ENCODE data around the gene TEAD4. TPM values are rescaled to one million over a fixed set of nuclear protein-coding genes. Genes with fewer than 3 reads are reported as not detected.

TEAD4 gene
- total RNA-seq, 4 donors from 2014 or later: 14.8 to 34.3 (median 23.4) TPM

GRCh38 chr12:2960996-2961616 is 1.9 kb downstream of the TEAD4 start:
- H3K4me3 ChIP-seq (ENCODE audit: low read depth, poor library complexity, severe bottlenecking): no peak overlapping the region
- no peak for DNase-seq (ENCODE audit: low spot score in 2 of 2)
- no peak for TF ChIP-seq CTCF (IDR thresholded peaks at IDR 0.05)
- 60 to 62% methylated on average over 10 of the region's 10 CpGs for WGBS, 2 donors
- intact Hi-C loops (cut with DNase I; ENCODE audit: low total_unique reads): no loop called here

GRCh38 chr12:2961705-2962104 is 2.5 kb downstream of the TEAD4 start:
- TF ChIP-seq CTCF (IDR thresholded peaks at IDR 0.05) (no peak), POLR2A (IDR thresholded peaks at IDR 0.05) (no peak)
- DNase-seq (ENCODE audit: low spot score in 2 of 2): no peak
- intact Hi-C loops (cut with DNase I; ENCODE audit: low total_unique reads): no loop called here
- no peak overlapping the region for H3K4me3 ChIP-seq (ENCODE audit: low read depth, poor library complexity, severe bottlenecking)
- 78 to 90% methylated on average over 5 of the region's 5 CpGs for WGBS, 2 donors

- intact Hi-C loops (cut with DNase I; ENCODE audit: low total_unique reads): no loop called here
- no peak overlapping the region for H3K4me3 ChIP-seq (ENCODE audit: low read depth, poor library complexity, severe bottlenecking)
- no peak for TF ChIP-seq POLR2A (IDR thresholded peaks at IDR 0.05)
- no peak for TF ChIP-seq CTCF (IDR thresholded peaks at IDR 0.05)
- WGBS, 2 donors: 56 to 67% methylated on average over 9 of the region's 9 CpGs
- no peak for DNase-seq (ENCODE audit: low spot score in 2 of 2)
These were observed 4.1 kb downstream of the TEAD4 start for GRCh38 chr12:2963154-2963759.

GRCh38 chr12:2963760-2964292 is 4.6 kb downstream of the TEAD4 start:
- TF ChIP-seq CTCF (IDR thresholded peaks at IDR 0.05) (no peak), POLR2A (IDR thresholded peaks at IDR 0.05) (no peak)
- no peak overlapping the region for H3K4me3 ChIP-seq (ENCODE audit: low read depth, poor library complexity, severe bottlenecking)
- no peak for DNase-seq (ENCODE audit: low spot score in 2 of 2)
- intact Hi-C loops (cut with DNase I; ENCODE audit: low total_unique reads): no loop called here
- 68 to 75% methylated on average over 15 of the region's 15 CpGs for WGBS, 2 donors

- intact Hi-C loops (cut with DNase I; ENCODE audit: low total_unique reads): no loop called here
- no peak overlapping the region for H3K4me3 ChIP-seq (ENCODE audit: low read depth, poor library complexity, severe bottlenecking)
- TF ChIP-seq CTCF (IDR thresholded peaks at IDR 0.05): no peak
- TF ChIP-seq POLR2A (IDR thresholded peaks at IDR 0.05): no peak
- no peak for DNase-seq (ENCODE audit: low spot score in 2 of 2)
- 79 to 85% methylated on average over 2 of the region's 2 CpGs for WGBS, 2 donors
These were observed 8.5 kb downstream of the TEAD4 start for GRCh38 chr12:2967651-2968050.
